Endothelial cell of umbilical vein (primary cell): ENCODE data around the gene STXBP2.

Experiments
- CTCF ChIP-seq, 2 donors: IDR thresholded peaks; 1 replicate in 1 of 2; 2 replicates in 1 of 2; pipeline ENCODE4 v1.5.1; 2011; ENCODE audit warnings: low read length in 2 of 2, mild to moderate bottlenecking in 2 of 2, moderate library complexity in 2 of 2, control low read depth in 1 of 2, inconsistent platforms in 1 of 2, low read depth in 1 of 2; ENCODE audit not compliant: insufficient read depth in 1 of 2; ENCODE audit errors: extremely low read depth in 1 of 2
- EZH2 ChIP-seq: IDR thresholded peaks from 2 replicates; pipeline ENCODE4 v1.6.1; 2012; ENCODE audit warnings: borderline replicate concordance, low read depth, mild to moderate bottlenecking, moderate library complexity, low read length, inconsistent platforms; ENCODE audit not compliant: severe bottlenecking

GRCh38 chr19:7638802-7639465 lies 2.0 kb downstream of the STXBP2 start:
- TF ChIP-seq CTCF (IDR thresholded peaks at IDR 0.05; ENCODE audit: extremely low read depth in 1 of 2, insufficient read depth in 1 of 2, low read depth in 1 of 2, low read length in 2 of 2) (no peak), EZH2 (no peak)
